ENCODE results near the gene NXPH3.
"Not testable (repeated sequence)": the region's sequence is repeated elsewhere in the genome, so short reads cannot be mapped to it uniquely, and the experiment has no call there.

NXPH3 gene

DNA sequence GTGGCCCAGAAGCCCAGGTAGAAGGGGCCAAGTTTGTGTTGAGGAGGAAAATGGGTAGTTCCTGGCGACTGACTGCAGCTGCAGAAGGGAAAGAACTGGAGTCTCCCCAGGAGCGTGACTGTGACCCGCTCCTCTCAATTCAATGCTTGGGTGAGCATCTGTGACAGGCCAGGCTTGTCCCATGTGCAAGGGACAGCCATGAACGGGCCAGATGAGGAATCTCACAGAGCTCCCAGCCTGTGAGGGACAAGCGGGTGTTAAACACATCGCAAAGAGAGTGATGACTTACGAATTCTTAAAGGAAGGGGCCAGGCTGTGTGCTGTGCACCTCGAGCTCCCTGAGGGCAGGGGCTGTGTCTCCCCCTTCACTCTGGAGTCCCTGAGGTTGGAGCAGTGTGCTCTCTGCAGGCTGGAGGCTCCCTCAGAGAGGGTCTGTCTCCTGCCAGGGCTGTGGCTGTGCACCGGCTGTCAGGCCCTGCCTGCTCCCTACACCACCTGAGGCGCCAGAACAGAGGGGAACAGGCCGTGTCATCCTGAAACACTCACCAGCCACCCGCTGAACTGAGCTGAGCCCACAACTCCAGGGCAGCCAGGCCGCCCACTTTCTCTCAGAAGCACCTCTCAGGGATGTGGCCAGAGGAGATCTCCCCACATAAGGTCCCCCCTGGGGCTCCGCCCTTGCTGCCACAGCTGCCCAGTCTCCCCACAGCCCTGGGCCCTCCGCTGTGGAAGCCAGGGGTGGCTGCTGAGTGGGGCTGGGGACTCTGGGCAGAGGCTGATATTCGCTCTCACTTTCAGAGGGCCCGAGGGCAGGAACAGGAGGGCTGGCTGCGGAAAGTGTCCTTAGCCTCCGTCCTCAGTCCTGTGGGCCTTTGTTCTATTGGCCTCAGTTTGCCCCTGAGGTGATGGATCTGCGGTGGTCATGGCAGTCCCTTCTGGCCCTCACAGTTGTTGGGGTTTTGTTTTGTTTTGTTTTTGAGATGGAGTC lies 25.7 kb upstream of the NXPH3 start:
- H3K9me3 ChIP-seq (ENCODE audit: insufficient read depth, low read length, severe bottlenecking): no peaks in the 10 kb centered on the region
- H3K4me2 ChIP-seq (ENCODE audit: insufficient read depth, low read length): no peak overlapping the region
- no peak for DNase-seq
- H3K27me3 ChIP-seq (ENCODE audit: insufficient read depth, low read length, poor library complexity): no peaks in the 10 kb centered on the region
- no peaks in the 10 kb centered on the region for H3K4me1 ChIP-seq (ENCODE audit: insufficient read depth, low read length)
- H3K4me3 ChIP-seq (ENCODE audit: low read depth in 1 of 2, low read length in 2 of 2): no peak overlapping the region
- no peaks in the 10 kb centered on the region for H4K20me1 ChIP-seq (ENCODE audit: insufficient read depth, low read length)
- no peak for ATAC-seq (ENCODE audit: insufficient read depth, low read depth)
- H3K79me2 ChIP-seq (ENCODE audit: insufficient read depth, low read length): no peaks in the 10 kb centered on the region
- no peaks in the 10 kb centered on the region for H3K36me3 ChIP-seq (ENCODE audit: insufficient read depth, low read length)
- H2AFZ ChIP-seq (ENCODE audit: low read depth, low read length): no peak overlapping the region
- TF ChIP-seq, protein P1, sequence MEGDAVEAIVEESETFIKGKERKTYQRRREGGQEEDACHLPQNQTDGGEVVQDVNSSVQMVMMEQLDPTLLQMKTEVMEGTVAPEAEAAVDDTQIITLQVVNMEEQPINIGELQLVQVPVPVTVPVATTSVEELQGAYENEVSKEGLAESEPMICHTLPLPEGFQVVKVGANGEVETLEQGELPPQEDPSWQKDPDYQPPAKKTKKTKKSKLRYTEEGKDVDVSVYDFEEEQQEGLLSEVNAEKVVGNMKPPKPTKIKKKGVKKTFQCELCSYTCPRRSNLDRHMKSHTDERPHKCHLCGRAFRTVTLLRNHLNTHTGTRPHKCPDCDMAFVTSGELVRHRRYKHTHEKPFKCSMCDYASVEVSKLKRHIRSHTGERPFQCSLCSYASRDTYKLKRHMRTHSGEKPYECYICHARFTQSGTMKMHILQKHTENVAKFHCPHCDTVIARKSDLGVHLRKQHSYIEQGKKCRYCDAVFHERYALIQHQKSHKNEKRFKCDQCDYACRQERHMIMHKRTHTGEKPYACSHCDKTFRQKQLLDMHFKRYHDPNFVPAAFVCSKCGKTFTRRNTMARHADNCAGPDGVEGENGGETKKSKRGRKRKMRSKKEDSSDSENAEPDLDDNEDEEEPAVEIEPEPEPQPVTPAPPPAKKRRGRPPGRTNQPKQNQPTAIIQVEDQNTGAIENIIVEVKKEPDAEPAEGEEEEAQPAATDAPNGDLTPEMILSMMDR (IDR thresholded peaks at IDR 0.05; ENCODE audit: borderline replicate concordance, extremely low read depth, low read length, poor library complexity, severe bottlenecking): no peak
- no peak for TF ChIP-seq EZH2 (IDR thresholded peaks at IDR 0.05; ENCODE audit: borderline replicate concordance, low read depth, low read length, severe bottlenecking)
- H3K9ac ChIP-seq (ENCODE audit: low read depth, low read length): no peak overlapping the region
- H3K27ac ChIP-seq (ENCODE audit: low read length): no peak overlapping the region

DNA sequence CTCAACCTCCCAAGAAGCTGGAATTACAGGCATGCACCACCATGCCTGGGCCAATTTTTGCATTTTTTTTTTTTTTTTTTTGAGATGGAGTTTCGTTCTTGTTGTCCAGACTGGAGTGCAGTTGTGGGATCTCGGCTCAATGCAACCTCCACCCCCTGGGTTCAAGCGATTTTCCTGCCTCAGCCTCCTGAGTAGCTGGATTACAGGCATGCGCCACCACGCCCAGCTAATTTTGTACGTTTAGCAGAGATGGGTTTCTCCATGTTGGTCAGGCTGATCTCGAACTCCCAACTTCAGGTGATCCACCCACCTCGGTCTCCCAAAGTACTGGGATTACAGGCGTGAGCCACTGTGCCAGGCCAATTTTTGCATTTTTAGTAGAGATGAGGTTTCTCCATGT lies 24.9 kb upstream of the NXPH3 start:
- H3K27ac ChIP-seq (ENCODE audit: low read length); H4K20me1 ChIP-seq (ENCODE audit: insufficient read depth, low read length); ATAC-seq (ENCODE audit: insufficient read depth, low read depth); H3K27me3 ChIP-seq (ENCODE audit: insufficient read depth, low read length, poor library complexity); DNase-seq; H3K4me1 ChIP-seq (ENCODE audit: insufficient read depth, low read length); H3K36me3 ChIP-seq (ENCODE audit: insufficient read depth, low read length); H3K4me2 ChIP-seq (ENCODE audit: insufficient read depth, low read length); H2AFZ ChIP-seq (ENCODE audit: low read depth, low read length); H3K9me3 ChIP-seq (ENCODE audit: insufficient read depth, low read length, severe bottlenecking); H3K4me3 ChIP-seq (ENCODE audit: low read depth in 1 of 2, low read length in 2 of 2); H3K79me2 ChIP-seq (ENCODE audit: insufficient read depth, low read length); H3K9ac ChIP-seq (ENCODE audit: low read depth, low read length): not testable (repeated sequence)

DNA sequence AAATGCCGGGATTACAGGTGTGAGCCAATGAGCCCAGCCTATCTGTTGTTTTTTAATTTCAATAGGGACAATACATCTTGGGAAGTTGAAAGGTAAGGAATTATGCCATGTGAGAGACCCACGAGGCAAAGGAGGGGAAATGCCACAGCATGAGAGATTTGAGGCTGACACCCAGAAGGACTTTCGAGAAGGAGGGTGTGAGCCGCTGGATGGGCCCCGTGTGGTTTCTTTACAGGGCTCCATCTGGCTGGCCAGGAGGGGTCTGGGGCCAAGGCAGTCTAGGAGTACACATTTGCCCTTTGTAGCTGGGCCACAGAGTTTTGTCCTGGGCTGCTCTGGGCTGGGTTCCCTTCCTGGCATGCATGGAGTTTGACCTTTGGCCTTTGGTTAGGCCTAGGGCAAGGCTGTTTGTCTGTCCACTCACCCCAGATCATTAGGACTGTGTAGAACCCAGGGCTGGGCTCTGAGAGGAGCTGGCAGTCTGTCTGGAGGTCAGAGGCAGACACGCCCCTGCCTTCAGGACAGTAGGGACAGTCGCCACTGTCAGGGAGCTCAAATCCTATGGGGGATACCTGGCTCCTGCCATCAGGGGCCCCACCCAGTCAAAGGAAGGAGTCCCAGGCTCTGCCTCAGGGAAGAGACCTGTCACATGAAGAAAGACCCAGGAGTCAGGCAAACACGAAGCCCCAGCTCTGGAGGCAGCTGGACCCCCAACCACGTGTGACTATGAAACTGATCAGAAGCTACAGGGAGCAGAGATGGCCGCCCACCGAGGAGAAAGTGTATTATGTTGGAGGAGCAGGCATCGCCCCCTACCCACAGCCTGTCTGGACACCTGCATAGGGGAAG lies 24.2 kb upstream of the NXPH3 start:
- H3K9me3 ChIP-seq (ENCODE audit: insufficient read depth, low read length, severe bottlenecking): no peaks in the 10 kb centered on the region
- H4K20me1 ChIP-seq (ENCODE audit: insufficient read depth, low read length): no peaks in the 10 kb centered on the region
- H3K36me3 ChIP-seq (ENCODE audit: insufficient read depth, low read length): no peaks in the 10 kb centered on the region
- DNase-seq: no peak
- H2AFZ ChIP-seq (ENCODE audit: low read depth, low read length): no peak overlapping the region
- H3K4me1 ChIP-seq (ENCODE audit: insufficient read depth, low read length): peaks cover 5% of the 10 kb centered on the region
- H3K27me3 ChIP-seq (ENCODE audit: insufficient read depth, low read length, poor library complexity): no peaks in the 10 kb centered on the region
- no peak overlapping the region for H3K4me2 ChIP-seq (ENCODE audit: insufficient read depth, low read length)
- no peak for ATAC-seq (ENCODE audit: insufficient read depth, low read depth)
- H3K9ac ChIP-seq (ENCODE audit: low read depth, low read length): no peak overlapping the region
- no peak for TF ChIP-seq EZH2 (IDR thresholded peaks at IDR 0.05; ENCODE audit: borderline replicate concordance, low read depth, low read length, severe bottlenecking)
- TF ChIP-seq, protein P1 (IDR thresholded peaks at IDR 0.05; ENCODE audit: borderline replicate concordance, extremely low read depth, low read length, poor library complexity, severe bottlenecking): no peak
- H3K79me2 ChIP-seq (ENCODE audit: insufficient read depth, low read length): no peaks in the 10 kb centered on the region
- no peak overlapping the region for H3K27ac ChIP-seq (ENCODE audit: low read length)
- no peak overlapping the region for H3K4me3 ChIP-seq (ENCODE audit: low read depth in 1 of 2, low read length in 2 of 2)

Measured in DND-41 (cell line).